K562 (cell line): ENCODE results near the gene NFYC. TPM values are rescaled to one million over a fixed set of nuclear protein-coding genes. Genes with fewer than 3 reads are reported as not detected.

Experiments
- ATAC-seq: fragments of 200-7000 bp; cut with Tn5 transposase; 3 replicates; pipeline ENCODE4 v1.9.1; 2020; ENCODE audit warnings: moderate library complexity
- BruUV-seq: library from RNA; stranded (reverse); fragments of 400-500 nt; replicated peaks from 2 replicates; lab custom pipeline; 2021; lab: Mats Ljungman, UMichigan
- CTCF ChIA-PET: fragments of 300-600 bp; formaldehyde crosslinking; extraction: SDS; loops from one replicate; lab custom pipeline; 2021; ENCODE audit warnings: low intra/inter-chr PET ratio; lab: Yijun Ruan, JAX
- POLR2A ChIA-PET: fragments of 300-600, 350-650 bp; sonication (Branson Sonifier 250); formaldehyde crosslinking; extraction: SDS; loops from one replicate; lab custom pipeline; 2021; ENCODE audit warnings: antibody characterized with exemption, inconsistent platforms; lab: Yijun Ruan, JAX
- DNase-seq, 4 experiments: peaks; one replicate each; pipeline versions ENCODE4 v3.0.0 to v3.0.0-alpha.2; 2011 to 2018; ENCODE audit warnings: low spot score in 3 of 4, mixed read lengths in 3 of 4; ENCODE audit errors: extremely low read depth in 1 of 4
- FAIRE-seq: peaks from 2 replicates; lab custom pipeline; 2011; peaks lifted over from hg19 to GRCh38; lab: Jason Lieb, UNC
- H2AFZ ChIP-seq: 2 replicates; pipeline ENCODE4 v1.6.0; 2011; ENCODE audit warnings: low read depth, low read length, control low read depth, inconsistent platforms
- H3K27ac ChIP-seq: fragments of 200-600 bp; 3 replicates; pipeline ENCODE4 v1.8.0; 2011; ENCODE audit warnings: low read depth, mild to moderate bottlenecking, control low read depth, inconsistent platforms, low read length, moderate library complexity, mixed read lengths; ENCODE audit errors: extremely low read depth
- H3K27me3 ChIP-seq, 2 experiments: fragments of 300-600 bp in 1 of 2; 2 replicates in 1 of 2; 3 replicates in 1 of 2; pipeline versions ENCODE4 v1.6.0 to v1.8.0; 2011; ENCODE audit warnings: inconsistent platforms in 2 of 2, low read length in 2 of 2, mild to moderate bottlenecking in 1 of 2, mixed read lengths in 1 of 2, moderate library complexity in 1 of 2; ENCODE audit not compliant: control insufficient read depth in 2 of 2, insufficient read depth in 2 of 2
- H3K36me3 ChIP-seq: fragments of 300-600 bp; 3 replicates; pipeline ENCODE4 v1.8.0; 2011; ENCODE audit warnings: mild to moderate bottlenecking, low read length, inconsistent platforms; ENCODE audit not compliant: control insufficient read depth, insufficient read depth
- H3K4me1 ChIP-seq, 2 experiments: fragments of 200-600 bp in 1 of 2; replicated peaks in 1 of 2; 2 replicates in 1 of 2; 3 replicates in 1 of 2; pipeline versions ENCODE4 v1.5.1 to v1.8.0; 2011; ENCODE audit warnings: inconsistent platforms in 2 of 2, low read length in 2 of 2, mild to moderate bottlenecking in 1 of 2, mixed read lengths in 1 of 2, moderate library complexity in 1 of 2; ENCODE audit not compliant: control insufficient read depth in 2 of 2, insufficient read depth in 2 of 2
- H3K4me2 ChIP-seq: 2 replicates; pipeline ENCODE4 v1.6.1; 2011; ENCODE audit warnings: low read length, control low read depth, inconsistent platforms, mixed read lengths; ENCODE audit not compliant: insufficient read depth
- H3K4me3 ChIP-seq: fragments of 200-600 bp; sonication (generic), shearing (Covaris generic); 2 replicates; pipeline ENCODE4 v1.5.1; 2016; ENCODE audit warnings: control low read depth, inconsistent platforms
- H3K79me2 ChIP-seq: fragments of 200-600 bp; 3 replicates; pipeline ENCODE4 v1.8.0; 2011; ENCODE audit warnings: low read length, inconsistent platforms; ENCODE audit not compliant: control insufficient read depth, insufficient read depth
- H3K9ac ChIP-seq, 2 experiments: 2 replicates each; pipeline versions ENCODE4 v1.6.0 to v1.6.1; 2011; ENCODE audit warnings: low read depth in 2 of 2, low read length in 2 of 2, control low read depth in 1 of 2, inconsistent platforms in 1 of 2, mild to moderate bottlenecking in 1 of 2, mixed read lengths in 1 of 2; ENCODE audit not compliant: insufficient read depth in 1 of 2
- H3K9me1 ChIP-seq: one replicate; pipeline ENCODE4 v1.6.0; 2011; ENCODE audit warnings: inconsistent platforms, mild to moderate bottlenecking, low read length, moderate library complexity; ENCODE audit not compliant: control insufficient read depth, insufficient read depth
- H3K9me3 ChIP-seq: replicated peaks from 2 replicates; pipeline ENCODE4 v1.5.1; 2011; ENCODE audit warnings: low read depth, low read length, inconsistent platforms; ENCODE audit not compliant: control insufficient read depth, insufficient read depth
- H4K20me1 ChIP-seq: replicated peaks from 2 replicates; pipeline ENCODE4 v1.6.1; 2011; ENCODE audit warnings: low read length, inconsistent platforms, mixed read lengths; ENCODE audit not compliant: control insufficient read depth, insufficient read depth
- GTF2F1 ChIP-seq: IDR thresholded peaks from 2 replicates; pipeline ENCODE4 v1.6.1; 2011; ENCODE audit warnings: low read depth, low read length, improper control_type of control experiment
- PRPF4 ChIP-seq: fragments of 200-400 bp; formaldehyde crosslinking; IDR thresholded peaks from one replicate; pipeline ENCODE4 v1.6.1; 2017; ENCODE audit warnings: low read length, low read depth, mild to moderate bottlenecking; ENCODE audit not compliant: insufficient read depth, poor library complexity, severe bottlenecking
- SIX5 ChIP-seq, 2 experiments: IDR thresholded peaks; 2 replicates each; pipeline ENCODE4 v1.6.1; 2011; ENCODE audit warnings: low read length in 2 of 2, borderline replicate concordance in 1 of 2, low read depth in 1 of 2, mild to moderate bottlenecking in 1 of 2, moderate library complexity in 1 of 2; ENCODE audit not compliant: insufficient read depth in 1 of 2
- ZNF57 ChIP-seq: fragments of 450-650 bp; formaldehyde crosslinking; IDR thresholded peaks from 2 replicates; pipeline ENCODE4 v1.4.0; 2020; ENCODE audit warnings: mild to moderate bottlenecking, moderate library complexity
- WGBS: fragments of 100-300 bp; shearing (Covaris generic); methylation state at CpG from one replicate; pipeline ENCODE4 v1.1.6; 2016; ENCODE audit warnings: low coverage, mixed read lengths; ENCODE audit not compliant: insufficient coverage; ENCODE audit errors: missing lambda C conversion rate; 5-methylcytosine and 5-hydroxymethylcytosine counted together
- in situ Hi-C: fragments of 300-500 bp; cut with MboI; formaldehyde crosslinking; loops from 4 replicates; pipeline ENCODE4 v1.15.0; 2018; ENCODE audit warnings: inconsistent platforms, mixed read lengths
- intact Hi-C: fragments of 100-400 bp; cut with micrococcal nuclease; formaldehyde crosslinking; loops from 2 replicates; pipeline ENCODE4 v1.14.2; 2022
- polyA plus RNA-seq, 8 experiments: library from polyadenylated mRNA; depleted of rRNA in 4 of 8; stranded (reverse) in 5 of 8; unstranded in 3 of 8; fragments of >200 nt; fragmentation: Nextera tagmentation in 2 of 8; fragmentation: Illumina TruSeq in 1 of 8; extraction: Ambion mirVana in 2 of 8; extraction: Trizol in 1 of 8; gene quantifications; 2 replicates each; pipeline versions ENCODE4 v1.2.1 to v1.2.3, GENCODE V29; 2011 to 2014; ENCODE audit warnings: inconsistent platforms in 1 of 8, missing spikeins in 1 of 8
- total RNA-seq, 7 experiments: library from RNA; depleted of rRNA in 6 of 7; stranded (reverse); fragments of >200 nt in 6 of 7; fragmentation: Illumina TruSeq in 2 of 7; extraction: Trizol in 2 of 7; gene quantifications; 2 replicates each; pipeline versions ENCODE4 v1.2.1 to v1.2.3, GENCODE V29; 2011 to 2021; ENCODE audit warnings: low replicate concordance in 1 of 7

Gene NFYC
- total and polyA plus RNA-seq, 9 of the 15 experiments (the other 6 are each of a cell fraction or from before 2014, with no cell fraction given) = 4.8 to 59.8 (median 41.1) TPM

- intact Hi-C loops (no loop called here), in situ Hi-C loops (no loop called here)
- no peak overlapping the region for H3K27ac ChIP-seq
- POLR2A ChIA-PET = interaction anchor here (1.4 kb wide), 1 partner anchor 15 kb away, joined by 3 read pairs; no protein-coding TSS in a partner anchor
- no peaks in the 10 kb centered on the region for H3K27me3 ChIP-seq
- no TSS peak for BruUV-seq
- H2AFZ ChIP-seq = no peak overlapping the region
- no peaks in the 10 kb centered on the region for H3K79me2 ChIP-seq
- ATAC-seq = no peak
- TF ChIP-seq GTF2F1 = no peak
- no peak for TF ChIP-seq ZNF57 (CRISPR knock-in tag)
- no peak for TF ChIP-seq PRPF4
- TF ChIP-seq SIX5 (IDR thresholded peaks at IDR 0.05; ENCODE audit: borderline replicate concordance in 1 of 2, insufficient read depth in 1 of 2, low read depth in 1 of 2, low read length in 2 of 2) = no peak
- TF ChIP-seq, all 486 proteins: peak for 0
- Histone ChIP-seq H3K4me3 (no peak overlapping the region), H3K9me3 (no peaks in the 10 kb centered on the region), H3K4me2 (no peak overlapping the region), H4K20me1 (no peaks in the 10 kb centered on the region), H3K36me3 (peaks cover 80% of the 10 kb centered on the region), H3K9me1 (no peaks in the 10 kb centered on the region), H3K4me1 (no peaks in the 10 kb centered on the region), H3K9ac (no peak overlapping the region)
- CTCF ChIA-PET = no interaction called here
- DNase-seq (no peak), FAIRE-seq (no peak)
- WGBS = 86% methylated on average over 7 of the region's 7 CpGs
Measured at GRCh38 chr1:40768146-40768990, 76.9 kb downstream of the NFYC start.
